HG02759 (cell line): ENCODE data around the gene KRT2.

Experiments used
- ATAC-seq: cut with Tn5 transposase; IDR thresholded peaks from one replicate; pipeline ENCODE4 v1.9.1; 2021; ENCODE audit warnings: mild to moderate bottlenecking, moderate library complexity; ENCODE audit not compliant: unreplicated experiment

KRT2 gene

DNA sequence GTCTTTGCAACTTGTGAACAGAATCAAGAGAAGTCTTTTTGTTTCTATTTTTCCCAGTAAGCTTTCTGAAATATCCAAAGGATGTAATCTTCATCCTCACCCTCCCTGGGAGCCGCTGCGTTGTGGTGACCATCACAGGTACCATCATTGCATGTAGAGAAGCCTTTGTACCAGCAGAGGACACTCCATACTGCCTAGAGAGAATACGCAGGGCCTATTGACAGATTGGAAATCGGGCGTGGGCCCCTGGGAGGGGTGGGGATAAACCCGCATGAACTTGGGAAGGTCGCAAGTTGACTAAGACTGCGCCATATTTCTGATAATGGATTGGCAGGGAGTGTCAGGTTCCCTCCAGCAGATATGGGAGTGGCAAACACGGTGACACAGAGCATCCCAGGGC is 15.5 kb upstream of the KRT2 start:
- no peak for ATAC-seq

DNA sequence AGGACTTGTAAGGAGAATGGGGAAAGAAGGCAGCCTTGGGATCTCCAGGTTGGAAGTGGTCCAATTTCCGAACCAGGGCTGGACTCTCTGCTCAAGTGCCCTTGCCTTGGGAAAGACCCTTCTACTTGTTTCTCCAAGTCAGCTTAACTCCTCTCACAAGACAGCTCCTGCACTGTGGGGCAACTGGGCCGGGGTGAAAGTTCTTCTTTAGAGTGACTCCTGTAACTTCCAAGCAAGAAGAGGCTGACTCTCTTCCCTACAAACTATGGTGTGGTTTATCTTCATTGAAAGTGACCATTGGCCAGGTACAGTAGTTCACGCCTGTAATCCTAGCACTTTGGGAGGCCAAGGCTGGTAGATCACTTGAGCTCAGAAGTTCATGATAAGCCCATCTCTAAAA is 14.5 kb upstream of the KRT2 start:
- ATAC-seq: no peak

DNA sequence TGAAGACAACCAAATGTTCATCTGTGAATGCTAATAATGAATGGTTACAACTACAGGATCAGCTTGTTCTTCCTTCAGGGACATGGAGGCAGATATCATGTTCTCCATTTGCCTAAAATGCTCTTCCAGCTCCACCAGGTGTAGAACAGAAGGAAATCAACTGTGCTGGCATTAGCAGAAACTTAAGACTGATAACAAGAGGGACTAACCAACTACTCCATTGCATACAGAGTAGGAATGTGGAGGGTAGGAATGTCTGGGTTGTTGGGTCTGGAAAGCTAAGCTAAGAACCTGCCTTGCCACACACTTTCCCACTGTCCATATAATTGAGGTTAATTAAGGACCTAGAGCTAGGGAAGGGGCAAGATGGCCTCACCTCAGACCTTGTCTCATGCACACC is 11.4 kb upstream of the KRT2 start:
- no peak for ATAC-seq

DNA sequence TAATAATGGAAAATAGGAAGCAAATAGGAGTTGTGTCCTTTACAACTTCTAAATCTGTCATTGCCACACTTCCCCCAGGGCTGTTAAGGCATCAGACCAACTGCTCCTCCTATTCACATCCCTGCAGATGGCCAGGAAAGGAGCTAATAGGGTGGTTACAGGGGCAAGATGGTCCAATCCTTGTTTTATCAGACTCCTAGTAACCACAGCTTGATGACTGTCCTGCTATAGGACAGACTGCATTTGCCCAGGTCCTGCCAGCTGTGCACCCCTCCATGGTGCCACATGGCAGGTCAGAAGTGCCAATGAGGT is 10.9 kb upstream of the KRT2 start:
- no peak for ATAC-seq

DNA sequence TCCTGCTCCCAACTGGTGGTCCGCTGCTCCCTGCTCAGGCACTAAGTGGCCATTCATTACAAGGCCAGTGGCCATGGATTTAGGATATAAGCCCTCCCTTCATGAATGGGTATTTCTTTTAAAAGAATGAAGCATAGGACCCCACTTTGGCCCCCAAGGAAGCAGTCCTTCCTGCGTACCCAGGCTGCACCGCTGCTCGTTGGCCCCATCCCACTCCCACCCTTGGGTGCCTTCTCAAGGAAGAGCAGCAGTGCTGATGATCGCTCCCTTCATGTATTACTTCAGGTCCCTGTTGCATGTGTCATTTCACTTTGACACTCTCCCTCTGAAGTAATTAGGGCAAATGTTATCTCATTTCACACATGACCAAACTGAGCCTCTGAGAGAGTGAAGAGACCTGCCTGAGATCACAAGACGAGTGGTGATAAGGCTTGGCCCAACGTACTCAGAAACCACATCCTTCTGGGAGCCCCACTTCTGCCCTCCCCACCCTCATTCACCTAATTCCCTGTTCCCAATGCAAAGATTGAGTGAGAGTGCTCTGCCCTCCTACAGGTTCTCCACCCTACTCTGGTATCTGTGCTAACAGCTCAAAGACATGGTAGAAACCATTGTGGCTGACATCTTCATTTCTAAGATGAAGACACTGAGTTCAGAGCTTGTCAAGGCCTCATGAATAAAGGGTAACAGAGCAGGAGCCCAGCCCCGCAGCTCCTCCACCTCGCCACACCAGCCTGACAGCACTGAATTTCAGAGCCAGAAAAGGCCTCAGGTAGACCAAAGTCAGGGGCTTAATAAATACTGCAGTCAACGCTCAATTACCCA is 10.3 kb upstream of the KRT2 start:
- no peak for ATAC-seq

DNA sequence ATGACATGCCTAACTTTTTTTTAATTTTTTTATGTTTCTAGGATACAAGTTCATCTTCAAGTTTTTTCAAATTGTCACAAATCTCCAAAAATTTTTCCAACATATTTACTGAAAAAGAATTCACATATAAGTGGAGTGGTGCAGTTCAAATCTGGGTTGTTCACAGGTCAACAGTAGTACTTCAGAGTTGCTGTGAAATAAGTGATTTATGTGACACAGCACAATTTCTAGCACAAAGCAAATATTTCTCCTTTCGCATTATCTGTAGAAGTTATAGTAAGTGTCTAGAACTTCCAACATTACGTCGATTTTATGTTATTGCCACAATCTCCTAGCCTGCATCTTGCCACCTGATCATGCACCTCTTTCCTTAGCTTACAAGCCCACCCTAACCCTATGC is 9.7 kb upstream of the KRT2 start:
- ATAC-seq: no peak

DNA sequence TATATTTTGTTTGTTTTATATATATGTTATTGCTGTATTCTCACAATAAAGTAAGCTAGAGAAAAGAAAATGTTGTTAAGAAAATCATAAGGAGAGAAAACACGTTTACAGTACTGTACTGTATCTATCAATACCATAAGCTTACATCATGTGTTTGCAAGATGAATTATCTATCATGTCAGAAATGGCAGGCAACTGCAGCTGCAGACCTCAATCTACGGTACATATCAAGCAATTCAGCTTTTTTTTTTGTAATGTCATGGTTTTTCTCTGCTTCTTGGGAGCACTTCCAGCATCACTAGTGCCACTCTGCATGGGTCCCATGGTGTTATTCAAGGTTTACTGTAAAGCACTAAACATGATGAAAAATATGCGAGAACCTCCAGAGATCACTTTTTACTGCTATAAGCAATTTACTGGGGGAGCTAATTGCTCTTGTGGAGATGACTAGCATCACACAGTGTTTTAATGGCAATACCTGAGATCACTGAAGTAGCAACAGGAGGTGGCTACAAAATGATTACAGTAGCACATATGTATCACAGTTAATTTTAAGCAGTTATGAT is 9.0 kb upstream of the KRT2 start:
- no peak for ATAC-seq

DNA sequence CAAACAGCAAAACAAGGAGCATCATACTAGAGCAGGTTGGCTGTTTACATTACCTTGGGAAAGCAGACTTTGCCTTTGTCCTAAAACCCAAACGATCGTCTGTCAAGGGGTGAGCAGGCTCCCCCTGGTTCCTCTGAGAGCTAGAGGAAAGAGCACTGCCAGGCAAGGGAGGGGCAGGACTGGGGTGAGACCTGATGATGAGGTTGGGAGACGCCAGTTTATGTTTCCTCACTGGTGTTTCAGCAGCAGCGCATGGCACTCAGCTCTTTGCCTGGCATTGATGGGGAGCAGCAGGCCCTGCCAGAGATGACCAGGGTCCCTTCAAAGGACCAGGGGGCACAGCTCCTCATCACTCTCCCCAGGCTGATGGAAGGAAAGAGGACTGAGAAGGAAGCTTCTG is 7.9 kb upstream of the KRT2 start:
- no peak for ATAC-seq

DNA sequence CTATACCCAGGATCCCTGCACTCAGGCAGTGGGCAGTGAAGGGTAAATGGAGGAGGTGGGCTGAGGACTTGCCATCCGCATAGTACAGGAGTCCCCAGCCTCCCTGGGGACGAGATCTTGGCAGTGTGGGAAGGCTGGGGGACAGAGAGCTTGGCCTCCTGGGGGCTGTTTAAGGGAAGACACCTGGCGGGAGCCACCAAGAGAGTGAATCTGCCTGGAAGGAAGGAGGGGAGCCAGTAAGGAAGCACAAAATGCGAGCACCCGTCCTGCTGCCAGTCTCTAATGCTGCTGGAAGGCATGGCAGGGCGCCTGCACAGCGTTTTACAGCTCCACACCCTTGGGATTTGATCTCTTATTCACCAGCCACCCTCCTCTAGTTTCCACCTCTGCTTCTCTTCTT is 7.4 kb upstream of the KRT2 start:
- no peak for ATAC-seq

DNA sequence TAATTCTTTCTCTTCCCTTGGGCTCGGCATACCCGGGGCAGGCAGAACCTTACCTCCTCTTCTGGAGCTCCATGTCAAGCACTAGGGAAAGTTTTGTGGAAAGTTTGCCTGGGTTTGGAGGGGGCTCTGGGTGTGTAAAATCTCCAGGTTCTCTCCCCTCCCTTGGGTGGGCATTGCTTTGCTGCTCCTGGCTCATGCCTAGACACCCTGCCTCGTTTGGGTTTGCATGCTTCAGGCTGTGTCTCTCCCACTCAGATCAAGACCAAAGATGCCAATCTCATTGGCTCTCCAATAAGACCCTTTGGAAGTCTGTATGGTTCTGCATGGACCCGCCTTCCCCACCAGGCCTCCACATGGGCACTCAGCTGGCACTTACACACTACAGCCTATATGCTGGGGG is 6.2 kb upstream of the KRT2 start:
- ATAC-seq: no peak

DNA sequence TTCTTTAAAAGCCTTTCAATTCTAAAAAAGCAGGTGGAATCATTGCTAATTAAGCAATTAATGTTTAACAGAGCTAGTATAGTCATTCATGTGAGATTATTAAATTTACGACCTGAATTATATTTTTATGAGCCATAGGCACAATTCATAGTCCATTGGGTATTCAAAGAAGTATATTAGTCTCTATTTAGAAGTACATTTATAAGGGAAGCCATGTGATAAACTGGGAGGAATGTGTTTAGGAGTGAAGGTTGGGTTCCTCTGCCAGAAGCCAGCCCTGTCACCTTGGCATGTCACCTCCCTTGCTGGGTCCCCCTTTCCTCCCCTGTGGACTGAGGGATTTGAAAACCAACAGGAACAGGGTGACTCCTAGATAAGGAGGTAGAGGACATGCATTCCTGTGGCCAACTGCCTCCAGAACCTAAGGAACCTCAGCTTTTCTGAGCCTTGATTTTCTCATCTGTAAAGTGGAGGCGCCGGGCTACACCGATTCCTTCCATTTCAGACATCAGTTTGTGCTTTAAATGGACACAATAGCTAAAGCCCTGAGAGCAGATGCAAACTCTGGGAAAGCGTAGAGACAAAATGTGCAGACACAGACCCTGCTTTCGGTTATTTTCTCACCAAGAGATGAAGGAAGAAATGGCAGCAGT is 5.4 kb upstream of the KRT2 start:
- ATAC-seq: no peak

DNA sequence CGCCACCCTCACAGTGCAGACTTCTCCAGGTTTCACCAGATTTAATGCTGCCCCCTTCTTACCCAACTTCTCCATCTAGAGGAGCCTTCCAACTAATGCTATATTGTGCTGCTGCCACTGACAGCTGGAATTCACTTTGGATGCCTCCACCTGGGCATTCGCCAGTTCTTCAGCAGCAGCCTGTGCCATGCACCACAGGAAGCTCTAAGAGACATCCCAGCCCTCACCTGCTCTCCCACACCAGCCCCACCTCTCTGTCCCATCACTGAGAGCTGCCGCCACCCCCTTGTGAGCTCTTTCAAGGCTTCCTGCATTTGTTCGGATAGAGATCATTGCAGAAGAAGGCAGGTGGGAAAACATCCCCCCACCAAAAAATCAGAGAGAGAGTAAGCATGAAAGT is 4.6 kb upstream of the KRT2 start:
- ATAC-seq: no peak

DNA sequence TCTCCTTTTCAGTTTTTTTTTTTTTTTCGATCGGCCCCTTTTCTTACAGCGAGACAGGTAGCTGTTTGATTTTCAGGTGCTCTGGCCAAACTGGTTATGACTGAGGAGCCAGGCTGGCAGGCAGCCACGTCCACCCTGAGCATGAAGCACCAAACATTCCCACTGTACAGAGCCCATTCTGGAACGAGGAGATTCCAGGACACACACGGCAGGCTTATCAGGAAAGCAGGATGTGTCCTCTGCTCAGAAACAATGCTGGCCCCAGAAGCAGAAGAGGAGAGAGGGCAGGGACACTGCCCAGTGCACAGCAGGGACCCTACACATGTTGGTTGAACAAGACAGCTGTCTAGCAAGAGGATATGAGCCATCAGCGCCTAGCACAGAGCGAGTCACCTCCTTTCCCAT is 3.7 kb upstream of the KRT2 start:
- no peak for ATAC-seq

DNA sequence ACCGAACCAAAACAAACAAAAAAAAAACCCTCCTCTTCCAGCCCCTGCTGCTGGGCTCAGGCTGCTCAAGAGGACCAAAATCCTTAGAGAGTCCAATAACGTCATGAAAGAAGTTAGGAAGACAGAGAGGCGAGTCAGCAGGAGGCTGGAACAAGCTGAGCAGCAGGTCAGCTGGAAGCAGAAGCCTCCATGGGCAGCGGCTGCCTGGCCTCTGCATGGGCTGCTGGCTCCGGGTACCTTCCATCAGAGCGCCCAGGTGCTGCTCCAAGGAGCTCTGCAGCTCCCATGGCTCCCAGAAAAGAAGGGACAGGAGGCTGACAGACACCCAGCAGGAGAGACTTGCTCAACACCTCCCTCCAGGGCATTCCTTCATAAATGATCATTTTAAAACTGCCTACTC is 3.2 kb upstream of the KRT2 start:
- ATAC-seq: no peak

DNA sequence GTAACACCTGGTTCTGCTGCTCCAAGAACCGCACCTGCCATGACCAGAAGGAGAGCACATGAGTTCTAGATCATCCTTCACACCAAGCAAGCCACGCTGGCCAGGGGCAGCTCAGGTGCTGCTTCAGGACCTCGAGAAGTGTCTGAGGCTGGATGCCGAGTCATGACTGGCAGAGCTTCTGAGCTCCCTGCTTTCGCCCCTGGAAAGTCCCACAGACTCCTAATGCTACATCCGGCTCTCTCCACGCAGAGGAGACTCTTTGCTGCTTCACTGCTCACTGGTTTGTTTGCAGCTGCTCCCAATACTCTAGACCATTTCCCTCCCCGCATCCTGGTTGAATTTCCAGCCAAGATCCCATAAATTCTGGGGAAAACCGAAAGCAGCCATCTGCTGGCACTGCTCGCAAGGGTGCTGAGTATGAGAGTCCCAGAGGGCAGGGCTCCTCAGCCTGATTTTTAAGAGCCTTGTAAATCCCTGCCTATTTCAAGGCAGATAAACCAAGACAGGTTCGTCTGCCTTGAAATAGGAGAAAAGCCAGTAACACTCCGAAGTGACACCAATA is 1.4 kb downstream of the KRT2 start:
- no peak for ATAC-seq

DNA sequence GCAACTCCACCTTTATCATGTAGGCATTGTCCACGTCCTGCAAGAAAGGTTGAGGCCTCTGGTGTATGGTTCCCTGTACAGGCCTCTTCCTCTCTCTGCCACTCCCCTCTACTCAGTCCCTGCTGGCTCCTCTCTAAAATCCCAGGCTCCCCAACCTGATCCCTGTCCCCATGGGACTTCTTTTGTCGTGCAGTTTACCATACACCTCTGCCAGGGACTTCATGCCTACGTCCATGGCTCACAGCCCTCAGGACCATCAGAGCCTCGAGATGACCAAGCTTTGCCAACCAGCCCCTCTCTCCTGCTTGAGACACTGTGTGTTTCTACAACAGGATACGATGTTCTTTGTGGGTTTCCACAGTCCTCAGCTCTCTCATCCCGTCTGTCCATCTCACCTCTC is 2.9 kb downstream of the KRT2 start:
- ATAC-seq: no peak

DNA sequence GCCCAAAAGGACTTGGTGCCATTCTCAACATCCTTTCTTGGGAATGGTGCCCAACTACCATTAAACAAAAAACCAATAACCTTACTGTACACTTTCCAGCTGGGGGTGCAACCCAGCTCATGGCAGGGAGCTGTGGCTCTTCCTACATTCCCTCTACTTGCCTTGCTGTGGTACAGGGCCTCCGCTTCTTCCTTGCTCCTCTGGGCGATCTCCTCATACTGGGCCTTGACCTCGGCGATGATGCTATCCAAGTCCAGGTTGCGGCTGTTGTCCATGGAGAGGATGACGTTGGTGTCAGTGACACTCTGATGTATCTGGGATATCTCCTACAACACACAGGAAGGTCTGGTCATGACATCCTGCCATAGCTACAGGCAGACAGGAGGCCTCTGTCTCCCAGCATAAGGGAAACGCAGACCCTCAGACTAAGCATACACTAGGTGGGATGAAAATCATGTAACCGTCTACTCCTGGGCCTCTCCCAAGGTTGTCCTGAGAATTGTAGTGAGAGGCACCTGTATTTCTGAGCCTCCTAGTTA is 3.9 kb downstream of the KRT2 start:
- ATAC-seq: no peak

DNA sequence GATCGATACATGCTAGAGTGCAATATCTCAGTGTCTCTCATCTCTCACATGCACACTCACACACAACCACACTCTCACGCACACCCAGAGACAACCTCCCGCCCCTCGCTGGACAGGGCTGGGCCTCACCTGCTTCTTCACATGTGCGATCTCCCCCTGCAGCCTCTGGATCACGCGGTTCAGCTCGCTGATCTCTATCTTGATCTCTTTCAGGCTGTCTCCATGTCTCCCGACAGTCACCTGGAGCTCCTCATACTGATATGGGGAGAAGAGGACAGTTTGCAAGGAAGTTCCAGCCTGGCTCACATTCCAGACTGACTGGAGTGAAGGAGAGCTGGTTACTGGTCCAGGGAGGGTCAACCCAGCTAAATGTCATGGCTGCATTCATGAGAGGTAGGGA is 4.4 kb downstream of the KRT2 start:
- no peak for ATAC-seq

DNA sequence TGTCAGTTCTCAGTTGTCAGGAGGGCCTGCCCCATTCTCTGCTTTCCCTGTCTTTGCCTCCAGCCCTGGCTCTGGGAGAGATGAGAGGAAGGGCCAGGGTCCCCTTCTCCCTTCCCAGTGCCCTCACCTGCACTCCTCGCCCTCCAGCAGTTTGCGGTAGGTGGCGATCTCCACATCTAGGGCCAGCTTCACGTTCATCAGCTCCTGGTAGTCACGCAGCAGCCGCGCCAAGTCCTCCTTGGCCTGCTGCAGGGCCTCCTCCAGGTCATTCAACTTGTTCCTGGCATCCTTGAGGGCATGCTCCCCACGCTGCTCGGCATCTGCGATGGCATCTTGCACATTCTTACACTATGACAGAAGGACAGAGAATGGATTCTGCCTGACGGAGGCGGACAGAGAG is 5.4 kb downstream of the KRT2 start:
- no peak for ATAC-seq

DNA sequence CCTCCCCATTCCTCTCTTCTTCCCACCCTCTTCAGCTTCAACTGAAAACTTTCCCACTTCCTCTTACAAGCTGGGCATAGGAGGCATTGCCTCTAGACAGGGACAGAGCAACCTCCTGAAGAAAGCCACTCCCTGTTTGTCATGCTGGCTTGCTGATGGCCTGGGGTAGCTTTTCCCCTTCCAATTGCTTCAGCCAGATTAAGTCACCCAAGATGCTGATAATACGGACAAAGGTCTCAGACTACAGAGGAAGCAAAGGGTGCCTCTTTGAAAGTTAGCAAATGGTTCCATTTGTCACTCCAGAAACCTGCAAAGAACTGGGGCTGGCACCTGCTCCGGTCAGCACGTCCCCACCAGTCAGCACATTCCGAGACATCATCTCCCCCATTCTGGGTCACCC is 6.0 kb downstream of the KRT2 start:
- ATAC-seq: no peak

DNA sequence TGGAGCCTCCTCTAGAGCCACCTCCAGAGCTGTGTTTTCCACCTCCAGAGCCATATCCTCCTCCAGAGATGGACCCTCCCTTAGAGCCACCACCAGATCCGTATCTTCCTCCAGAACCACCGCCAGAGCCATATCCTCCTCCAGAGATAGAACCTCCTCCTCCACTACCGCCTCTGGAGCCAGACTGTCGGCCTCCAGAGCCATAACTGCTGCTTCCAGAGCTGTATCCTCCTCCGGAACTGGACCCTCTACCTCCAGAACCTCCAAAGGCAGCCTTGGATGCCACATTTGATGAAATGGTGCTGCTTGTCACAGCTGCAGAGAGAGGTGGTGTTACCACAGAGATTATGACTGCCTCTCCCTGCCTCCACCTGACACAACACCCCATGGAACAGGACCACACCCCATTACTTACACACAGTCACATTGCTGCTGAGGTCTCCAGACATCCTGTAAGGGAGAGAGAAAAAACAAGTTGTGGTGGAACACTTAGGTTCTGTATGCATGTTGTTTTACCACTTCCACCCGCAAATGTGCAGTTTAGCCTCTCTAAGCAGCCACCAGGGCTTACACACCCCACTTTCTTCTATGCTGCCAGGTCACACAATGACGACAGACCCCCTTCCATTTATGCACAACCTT is 6.8 kb downstream of the KRT2 start:
- no peak for ATAC-seq

DNA sequence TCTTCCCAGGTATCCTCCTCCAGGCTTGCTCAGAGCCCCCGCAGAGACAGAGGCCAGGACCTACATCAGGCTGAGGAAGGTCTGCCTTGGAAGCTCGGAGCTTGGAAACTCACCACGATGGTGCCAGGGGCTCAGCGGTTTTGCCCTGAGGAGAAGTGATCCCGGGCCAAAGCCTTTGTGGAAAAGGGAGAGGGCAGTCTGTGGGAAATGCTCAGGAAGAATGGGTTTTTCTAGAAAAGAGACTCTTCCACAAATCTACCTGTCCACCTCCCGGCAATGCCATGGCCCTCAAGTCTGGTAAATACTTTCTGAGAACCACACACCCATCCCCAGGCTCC is 8.0 kb downstream of the KRT2 start:
- no peak for ATAC-seq
